NCI-H1694 (cell line): ENCODE data around the gene CHDH.

Experiments
- DNase-seq: peaks from one replicate; lab custom pipeline; 2025; lab: John Stamatoyannopoulos, UW

CHDH gene

GRCh38 chr3:53788038-53788437, 58.2 kb downstream of the CHDH start:
- DNase-seq, result no peak

- DNase-seq, result no peak
Observed at GRCh38 chr3:53787016-53787415, 59.2 kb downstream of the CHDH start.

GRCh38 chr3:53780806-53781205, 65.4 kb downstream of the CHDH start:
- no peak for DNase-seq

- no peak for DNase-seq
Observed at GRCh38 chr3:53780171-53780570, 66.0 kb downstream of the CHDH start.

- DNase-seq, result no peak
Observed at GRCh38 chr3:53778153-53778552, 68.1 kb downstream of the CHDH start.

GRCh38 chr3:53777468-53777867, 68.8 kb downstream of the CHDH start:
- DNase-seq, result no peak

GRCh38 chr3:53776494-53777101, 69.6 kb downstream of the CHDH start:
- no peak for DNase-seq

GRCh38 chr3:53775834-53776251, 70.4 kb downstream of the CHDH start:
- no peak for DNase-seq

- DNase-seq, result no peak
Observed at GRCh38 chr3:53775018-53775417, 71.2 kb downstream of the CHDH start.

- DNase-seq, result no peak
Observed at GRCh38 chr3:53774414-53774813, 71.8 kb downstream of the CHDH start.

- no peak for DNase-seq
Observed at GRCh38 chr3:53773611-53774368, 72.4 kb downstream of the CHDH start.

GRCh38 chr3:53773021-53773436, 73.2 kb downstream of the CHDH start:
- DNase-seq, result no peak

GRCh38 chr3:53772562-53772961, 73.7 kb downstream of the CHDH start:
- no peak for DNase-seq

GRCh38 chr3:53768478-53769459, 77.5 kb downstream of the CHDH start:
- DNase-seq, result no peak

GRCh38 chr3:53766706-53767105, 79.5 kb downstream of the CHDH start:
- no peak for DNase-seq

GRCh38 chr3:53765753-53766152, 80.5 kb downstream of the CHDH start:
- DNase-seq, result no peak

GRCh38 chr3:53764026-53764775, 82.0 kb downstream of the CHDH start:
- no peak for DNase-seq

- DNase-seq, result no peak
Observed at GRCh38 chr3:53763353-53763752, 82.9 kb downstream of the CHDH start.
